Activated CD4-positive, alpha-beta T cell treated with anti-CD3 and anti-CD28 coated beads, Interleukin-2, amount 50 U/mL, for 24 hours (primary cell): ENCODE results near the gene CACNA1I.
"Not testable (repeated sequence)": the region's sequence is repeated elsewhere in the genome, so short reads cannot be mapped to it uniquely, and the experiment has no call there.

Experiments
- DNase-seq, 2 donors: peaks; one replicate each; pipeline ENCODE4 v3.0.0-alpha.2; 2020; ENCODE audit warnings: low read depth in 1 of 2, low spot score in 1 of 2

Gene CACNA1I

GRCh38 chr22:39731881-39732555 is 161.5 kb downstream of the CACNA1I start:
- DNase-seq, result no peak

- DNase-seq, result no peak
These were observed 162.1 kb downstream of the CACNA1I start for GRCh38 chr22:39732625-39733024.

GRCh38 chr22:39733191-39733590 is 162.6 kb downstream of the CACNA1I start:
- no peak for DNase-seq

GRCh38 chr22:39734046-39734445 is 163.5 kb downstream of the CACNA1I start:
- DNase-seq, result not testable (repeated sequence)

- DNase-seq, result no peak
These were observed 164.3 kb downstream of the CACNA1I start for GRCh38 chr22:39734866-39735265.

GRCh38 chr22:39735776-39736175 is 165.2 kb downstream of the CACNA1I start:
- no peak for DNase-seq

- DNase-seq, result no peak
These were observed 168.2 kb downstream of the CACNA1I start for GRCh38 chr22:39738746-39739145.
